GM12878 (cell line): Measurements from ENCODE around the gene ADCY2. TPM values are rescaled to one million over a fixed set of nuclear protein-coding genes. Genes with fewer than 3 reads are reported as not detected.

Experiments
- ATF2 ChIP-seq: IDR thresholded peaks from 2 replicates; pipeline ENCODE4 v1.6.1; 2012; ENCODE audit warnings: low read length, inconsistent platforms
- BHLHE40 ChIP-seq, 2 experiments: fragments of 450-650 bp in 1 of 2; IDR thresholded peaks; 2 replicates each; pipeline ENCODE4 v1.6.1; 2011 to 2017; ENCODE audit warnings: low read depth in 2 of 2, borderline replicate concordance in 1 of 2, improper control_type of control experiment in 1 of 2, low read length in 1 of 2, mild to moderate bottlenecking in 1 of 2
- DPF2 ChIP-seq: fragments of 450-650 bp; IDR thresholded peaks from 2 replicates; pipeline ENCODE4 v1.6.1; 2017; ENCODE audit warnings: mild to moderate bottlenecking
- EED ChIP-seq: sonication (generic); IDR thresholded peaks from 2 replicates; pipeline ENCODE4 v1.6.1; 2016; ENCODE audit warnings: antibody characterized with exemption, low read depth
- IKZF2 ChIP-seq, 2 experiments: fragments of 450-650 bp; IDR thresholded peaks; 2 replicates each; pipeline ENCODE4 v1.6.1; 2017; ENCODE audit warnings: mild to moderate bottlenecking in 2 of 2, moderate library complexity in 2 of 2
- JUND ChIP-seq: IDR thresholded peaks from 2 replicates; pipeline ENCODE4 v1.6.1; 2012; ENCODE audit warnings: low read depth, mild to moderate bottlenecking, low read length, improper control_type of control experiment, moderate library complexity
- NR2F1 ChIP-seq: fragments of 450-650 bp; conservative IDR thresholded peaks from 2 replicates; pipeline ENCODE4 v1.6.1; 2017; ENCODE audit warnings: mild to moderate bottlenecking
- PAX5 ChIP-seq: IDR thresholded peaks from 2 replicates; pipeline ENCODE4 v1.6.1; 2011; ENCODE audit warnings: low read depth, low read length, borderline replicate concordance
- PBX3 ChIP-seq: IDR thresholded peaks from 2 replicates; pipeline ENCODE4 v1.6.1; 2011; ENCODE audit warnings: mild to moderate bottlenecking, low read depth, low read length, moderate library complexity; ENCODE audit not compliant: insufficient replicate concordance
- PKNOX1 ChIP-seq: fragments of 450-650 bp; IDR thresholded peaks from 2 replicates; pipeline ENCODE4 v1.6.1; 2016; ENCODE audit warnings: mild to moderate bottlenecking
- POU2F2 ChIP-seq: IDR thresholded peaks from 3 replicates; pipeline ENCODE4 v1.6.1; 2011; ENCODE audit warnings: low read depth, mild to moderate bottlenecking, low read length, borderline replicate concordance
- RCOR1 ChIP-seq: conservative IDR thresholded peaks from 2 replicates; pipeline ENCODE4 v1.6.1; 2012; ENCODE audit warnings: low read depth, low read length, improper control_type of control experiment
- RUNX3 ChIP-seq: IDR thresholded peaks from 2 replicates; pipeline ENCODE4 v1.6.1; 2012; ENCODE audit warnings: low read length, inconsistent platforms
- SP1 ChIP-seq: IDR thresholded peaks from one replicate; pipeline ENCODE4 v1.6.1; 2011; ENCODE audit warnings: low read depth, low read length
- ZNF687 ChIP-seq: fragments of 450-650 bp; IDR thresholded peaks from 2 replicates; pipeline ENCODE4 v1.6.1; 2017; ENCODE audit warnings: mild to moderate bottlenecking, moderate library complexity
- polyA plus RNA-seq, 11 experiments: library from polyadenylated mRNA; depleted of rRNA in 4 of 11; unstranded in 6 of 11; stranded (reverse) in 5 of 11; fragments of >200 nt; fragmentation: Nextera tagmentation in 4 of 11; fragmentation: Illumina TruSeq in 1 of 11; extraction: Ambion mirVana in 4 of 11; extraction: Trizol in 1 of 11; gene quantifications; 1 replicate in 1 of 11; 2 replicates in 10 of 11; pipeline versions ENCODE4 v1.2.1 to v1.2.3, GENCODE V29; 2011 to 2016; ENCODE audit warnings: inconsistent platforms in 2 of 11, missing spikeins in 2 of 11, low read depth in 1 of 11
- total RNA-seq, 4 experiments: library from RNA; depleted of rRNA in 3 of 4; stranded (reverse); fragments of >200 nt in 3 of 4; fragmentation: Illumina TruSeq in 1 of 4; extraction: Trizol in 1 of 4; gene quantifications; 2 replicates each; pipeline versions ENCODE4 v1.2.1 to v1.2.3, GENCODE V29; 2013 to 2021

ADCY2 gene
- total and polyA plus RNA-seq, 10 of the 15 experiments (the other 5 are each of a cell fraction or from before 2014, with no cell fraction given), result 0.07 to 0.26 TPM; not detected in 8

- TF ChIP-seq ATF2 (no peak), EED (peak; percentile 34; the same call in 1 of the 2 replicates), POU2F2 (peak; percentile 64; the same call in 1 of the 3 replicates), RCOR1 (0 out of 2 replicates have a peak, but pooled peaks have one; percentile 68), ZNF687 (no peak), SP1 (no peak), RUNX3 (peak; percentile 83), PBX3 (peak; percentile 23), NR2F1 (no peak), BHLHE40 (IDR thresholded peaks at IDR 0.05; ENCODE audit: borderline replicate concordance in 1 of 2, low read depth in 2 of 2, low read length in 1 of 2) (peak; percentile 30 to 47; a peak in 2 of 4 replicates), JUND (peak; percentile 22; the same call in 1 of the 2 replicates), IKZF2 (IDR thresholded peaks at IDR 0.05) (peak in 1 of 2 experiments; percentile 42; a peak in 1 of 4 replicates), PKNOX1 (0 out of 2 replicates have a peak, but pooled peaks have one; percentile 14), PAX5 (peak; percentile 54; the same call in 1 of the 2 replicates), DPF2 (no peak)
- TF ChIP-seq, all 136 proteins: peak for 15
Measured at GRCh38 chr5:7876867-7877266, 480.9 kb downstream of the ADCY2 start (continued).
